Stimulated activated CD4-positive, alpha-beta T cell treated with anti-CD3 and anti-CD28 coated beads, Interleukin-4, amount 100 ng/mL, for 1 hour (primary cell): Measurements from ENCODE around the gene GNAI3.

ENCODE experiments used
- DNase-seq: peaks from one replicate; pipeline ENCODE4 v3.0.0-alpha.2; 2020

The GNAI3 gene

GRCh38 chr1:109527098-109527811 lies 21.2 kb upstream of the GNAI3 start:
- no peak for DNase-seq

DNA sequence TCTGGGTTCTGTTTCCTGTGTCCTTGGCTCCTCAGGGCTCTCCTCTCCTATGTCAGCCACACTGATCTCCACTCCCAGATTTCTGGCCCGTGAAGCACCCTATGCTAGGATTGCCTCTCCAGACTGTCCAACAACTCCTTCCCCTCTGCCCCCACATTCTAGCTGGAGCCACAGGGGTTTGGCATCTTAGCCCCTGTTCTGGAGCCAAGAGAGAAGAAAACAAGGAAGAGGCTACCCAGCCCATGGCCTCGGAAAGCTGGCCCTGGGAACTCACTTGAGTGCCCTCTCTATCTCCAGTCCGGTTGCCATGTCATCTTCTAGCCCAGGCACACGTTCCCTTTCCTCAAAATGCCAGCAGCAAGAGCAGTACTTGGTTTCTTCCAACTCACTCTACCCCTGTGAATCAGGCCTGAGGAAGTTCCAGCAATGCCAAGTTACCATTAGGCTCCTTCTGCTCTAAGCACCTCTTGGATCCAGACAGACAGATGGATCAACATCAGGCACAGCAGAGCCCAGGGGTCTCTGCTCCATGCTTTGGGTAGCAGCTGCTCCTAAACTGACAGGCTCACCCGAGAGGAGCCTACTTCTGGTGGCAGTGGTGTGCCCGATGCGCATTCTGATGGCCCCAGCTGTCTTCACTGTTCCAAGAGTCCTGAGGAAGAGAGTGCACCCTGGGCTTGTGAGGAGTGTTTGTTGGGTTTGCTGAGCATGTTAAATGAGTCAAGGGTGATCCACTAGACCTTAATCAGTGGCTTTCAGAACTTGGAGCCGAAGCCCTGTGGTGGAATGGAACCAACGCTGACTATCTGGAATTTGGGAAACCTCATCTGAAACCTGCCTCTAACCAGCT lies 20.3 kb upstream of the GNAI3 start:
- no peak for DNase-seq

DNA sequence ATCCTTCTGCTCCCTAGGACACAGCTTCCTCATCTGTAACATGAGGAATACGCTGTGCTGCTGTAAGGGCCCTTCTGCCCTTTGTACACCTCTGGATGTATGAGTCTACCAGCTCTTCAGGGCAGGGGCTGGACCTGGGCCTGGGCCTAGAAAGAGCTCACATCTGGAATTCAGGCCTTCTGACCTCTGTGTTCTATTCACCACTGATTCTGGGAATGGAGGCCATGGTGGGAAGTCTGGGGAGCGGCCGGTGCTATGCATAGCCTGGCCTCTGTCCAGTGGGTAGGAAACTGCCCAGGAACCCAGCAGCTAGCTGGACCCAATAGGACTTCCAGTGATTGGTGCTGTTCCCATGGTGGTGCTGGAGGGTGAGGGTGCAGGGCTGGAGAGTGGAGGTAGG lies 19.7 kb upstream of the GNAI3 start:
- DNase-seq = no peak

- no peak for DNase-seq
Observed at GRCh38 chr1:109529881-109530456, 18.4 kb upstream of the GNAI3 start.

DNA sequence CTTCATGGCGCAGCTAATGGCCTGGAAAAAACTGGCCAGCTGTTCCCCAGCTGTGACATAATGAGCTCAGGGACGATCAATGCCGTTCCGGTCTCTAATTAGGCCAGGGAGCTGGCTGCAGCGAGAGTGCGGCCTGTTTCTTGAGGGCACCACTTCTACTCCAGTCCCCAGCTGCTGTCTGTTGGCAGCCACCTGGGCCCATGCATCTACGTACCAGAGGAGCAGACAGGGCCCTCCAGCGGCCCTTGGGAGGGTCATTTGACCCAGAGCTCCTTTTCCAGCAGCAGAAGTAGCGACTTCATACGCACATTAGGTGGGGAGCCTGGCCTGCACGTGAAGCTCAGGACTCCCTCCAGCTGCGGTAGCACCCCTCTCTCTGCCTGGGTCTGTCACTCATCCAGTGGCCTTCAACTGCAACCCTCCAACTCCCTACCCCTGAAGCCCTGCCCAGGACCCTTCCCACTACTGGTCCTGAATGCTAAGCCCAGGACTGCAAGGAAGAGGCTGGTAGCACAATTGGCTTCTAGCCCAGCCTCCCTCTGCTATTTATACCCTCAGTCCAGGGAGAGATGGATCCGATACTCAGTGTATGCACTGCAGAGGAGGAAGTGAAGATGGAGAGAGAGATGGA lies 17.8 kb upstream of the GNAI3 start:
- no peak for DNase-seq

GRCh38 chr1:109531380-109531779 lies 17.0 kb upstream of the GNAI3 start:
- DNase-seq = no peak

GRCh38 chr1:109531826-109532364 lies 16.5 kb upstream of the GNAI3 start:
- no peak for DNase-seq

DNA sequence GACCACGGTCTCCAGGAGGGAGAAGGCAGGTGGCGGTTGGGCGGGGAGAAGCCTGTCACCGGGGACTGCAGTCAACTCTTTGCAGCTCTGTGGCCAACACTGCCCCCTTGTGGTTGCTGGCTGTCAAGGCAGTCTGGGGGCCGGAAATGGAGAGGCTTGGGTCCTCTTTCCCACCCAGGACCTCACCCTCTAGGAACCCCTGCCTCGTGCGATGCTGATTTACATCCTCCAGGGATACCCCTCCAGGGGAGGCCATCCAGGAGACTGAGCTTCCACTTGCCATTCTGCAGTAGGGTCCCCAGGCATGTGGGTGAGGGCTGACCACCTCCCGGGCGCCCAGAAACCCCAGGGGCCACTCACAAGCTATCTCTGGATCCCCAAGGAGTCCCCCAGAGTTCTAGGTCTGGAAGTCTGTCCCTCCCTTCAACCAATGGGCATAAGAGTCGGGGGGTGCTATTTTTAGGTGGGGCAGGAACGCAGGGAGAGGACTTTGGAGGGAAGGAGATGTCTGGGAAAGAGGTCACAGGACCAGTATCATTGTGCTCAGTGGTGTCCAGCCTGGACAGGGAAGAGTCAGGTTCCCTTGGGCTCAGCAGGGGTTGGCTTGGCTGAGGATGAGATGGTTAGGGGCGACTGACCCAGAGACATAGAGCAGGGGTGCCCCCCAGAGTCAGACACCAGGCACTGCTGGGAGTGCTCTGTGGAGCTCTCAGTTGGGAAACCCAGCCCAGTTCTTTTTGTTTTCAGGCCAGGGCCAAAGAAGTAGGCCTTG lies 15.9 kb upstream of the GNAI3 start:
- DNase-seq = peak; percentile 88

DNA sequence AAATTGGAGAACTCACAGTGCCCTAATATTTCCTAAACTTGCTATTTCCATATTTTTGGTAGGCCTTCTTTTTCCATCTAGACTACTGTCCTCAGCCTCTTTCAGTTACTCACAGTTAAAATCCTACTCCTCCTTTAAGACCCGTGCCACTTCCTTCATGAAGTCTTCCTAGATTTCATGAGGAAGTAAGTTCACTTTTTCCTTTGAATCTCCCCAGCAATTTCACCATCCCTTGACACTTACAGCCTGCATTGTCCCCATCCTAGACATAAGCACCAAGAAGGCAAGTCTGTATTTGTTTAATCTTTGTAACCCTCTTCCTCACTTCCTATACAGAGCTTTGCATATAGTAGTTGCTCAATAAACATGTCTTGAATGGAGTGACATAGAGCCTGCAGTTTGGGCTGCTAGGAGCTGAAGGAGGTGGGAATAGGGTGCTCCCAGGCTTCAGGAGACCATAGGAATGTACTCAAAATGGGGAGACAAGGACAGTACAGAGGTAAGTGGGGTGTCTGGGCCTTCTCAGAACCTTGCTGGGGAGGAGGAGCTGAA lies 14.0 kb upstream of the GNAI3 start:
- no peak for DNase-seq

DNA sequence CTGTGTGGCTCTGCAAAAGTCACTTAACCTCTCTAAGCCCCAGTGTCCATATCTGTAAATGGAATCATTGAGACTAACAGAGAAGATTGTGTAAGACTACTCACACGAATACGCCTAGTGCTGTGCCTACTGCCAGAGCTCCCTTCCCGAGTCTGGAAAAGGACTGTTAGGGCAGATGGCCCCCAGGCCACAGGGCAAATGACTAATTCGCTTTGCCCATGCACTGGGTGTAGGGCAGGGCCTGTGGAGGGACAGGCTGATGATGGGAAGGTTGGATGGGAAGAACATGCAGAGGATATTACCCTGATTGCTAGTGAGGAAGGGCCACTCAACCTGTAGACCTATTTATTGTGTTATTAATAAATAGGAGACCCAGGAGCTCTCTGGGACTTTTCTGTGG lies 12.9 kb upstream of the GNAI3 start:
- no peak for DNase-seq

DNA sequence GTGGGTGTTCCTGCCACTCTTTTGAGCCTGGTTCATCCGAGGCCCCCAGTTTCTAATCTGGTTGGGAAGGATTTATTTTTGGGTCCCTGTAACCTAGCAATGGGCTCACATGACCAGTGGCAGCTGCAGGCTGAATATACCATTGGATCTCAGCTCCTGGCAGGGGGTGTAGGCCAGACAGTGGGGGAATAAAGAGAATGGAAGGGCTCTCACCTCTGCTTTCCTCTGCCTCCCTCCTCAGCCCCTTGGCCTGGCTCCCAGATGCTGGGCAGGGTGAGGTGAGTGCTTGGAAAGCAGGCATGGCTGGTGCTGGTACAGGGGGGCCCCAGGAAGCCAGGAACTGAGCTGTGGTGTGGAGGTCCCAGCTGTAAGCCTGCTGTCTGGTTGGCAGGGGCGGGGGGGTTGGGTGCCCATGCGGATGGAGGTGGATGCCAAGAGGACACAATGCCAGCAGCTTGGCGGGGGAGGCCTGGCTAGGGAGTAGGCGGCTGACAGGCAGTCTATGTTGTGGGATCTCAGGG lies 12.4 kb upstream of the GNAI3 start:
- no peak for DNase-seq

GRCh38 chr1:109537450-109538178 lies 10.8 kb upstream of the GNAI3 start:
- no peak for DNase-seq

DNA sequence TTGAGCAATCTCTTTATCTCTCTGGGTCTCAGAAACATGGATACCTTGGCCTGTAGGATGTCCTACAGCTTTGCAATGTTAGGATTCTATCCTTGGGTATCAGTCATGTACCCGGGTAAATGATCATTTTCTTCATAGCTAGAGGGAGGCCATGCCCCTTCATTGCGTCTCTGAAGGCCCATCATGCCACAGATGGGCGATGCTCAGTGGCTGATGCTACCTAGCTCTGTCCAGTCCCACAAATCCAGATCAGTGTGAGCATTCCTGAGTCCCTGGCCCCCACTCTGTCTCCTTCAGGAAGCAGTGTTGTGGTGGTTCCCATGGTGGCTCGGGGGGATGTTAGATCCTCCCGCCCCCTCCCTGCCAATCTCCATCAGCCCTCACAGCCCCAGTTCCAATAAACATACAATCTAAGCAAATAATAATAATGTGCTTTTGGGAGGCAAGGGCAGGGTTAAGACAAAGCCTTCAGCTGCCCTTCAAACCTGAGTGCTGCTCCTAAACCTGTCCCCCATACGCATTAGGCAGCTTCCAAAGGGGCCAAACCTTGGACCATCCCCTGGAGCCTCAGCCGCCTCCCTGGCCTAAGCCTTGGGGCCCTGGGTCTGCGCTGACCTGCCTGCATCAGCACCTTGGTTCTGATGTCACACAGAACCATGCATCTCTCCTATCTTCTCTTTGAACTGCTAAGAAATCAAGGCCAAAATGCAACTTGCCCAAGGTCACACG lies 9.4 kb upstream of the GNAI3 start:
- DNase-seq = no peak

GRCh38 chr1:109539676-109540075 lies 8.7 kb upstream of the GNAI3 start, which contains the start of gene GPR61:
Gene GPR61 (plus strand): TSS chr1:109539872. CDS start chr1:109543023, 3,151 bp downstream.
- DNase-seq = no peak

GRCh38 chr1:109541102-109541501 lies 7.3 kb upstream of the GNAI3 start:
- DNase-seq = no peak

GRCh38 chr1:109542657-109543056 lies 5.8 kb upstream of the GNAI3 start:
- no peak for DNase-seq

DNA sequence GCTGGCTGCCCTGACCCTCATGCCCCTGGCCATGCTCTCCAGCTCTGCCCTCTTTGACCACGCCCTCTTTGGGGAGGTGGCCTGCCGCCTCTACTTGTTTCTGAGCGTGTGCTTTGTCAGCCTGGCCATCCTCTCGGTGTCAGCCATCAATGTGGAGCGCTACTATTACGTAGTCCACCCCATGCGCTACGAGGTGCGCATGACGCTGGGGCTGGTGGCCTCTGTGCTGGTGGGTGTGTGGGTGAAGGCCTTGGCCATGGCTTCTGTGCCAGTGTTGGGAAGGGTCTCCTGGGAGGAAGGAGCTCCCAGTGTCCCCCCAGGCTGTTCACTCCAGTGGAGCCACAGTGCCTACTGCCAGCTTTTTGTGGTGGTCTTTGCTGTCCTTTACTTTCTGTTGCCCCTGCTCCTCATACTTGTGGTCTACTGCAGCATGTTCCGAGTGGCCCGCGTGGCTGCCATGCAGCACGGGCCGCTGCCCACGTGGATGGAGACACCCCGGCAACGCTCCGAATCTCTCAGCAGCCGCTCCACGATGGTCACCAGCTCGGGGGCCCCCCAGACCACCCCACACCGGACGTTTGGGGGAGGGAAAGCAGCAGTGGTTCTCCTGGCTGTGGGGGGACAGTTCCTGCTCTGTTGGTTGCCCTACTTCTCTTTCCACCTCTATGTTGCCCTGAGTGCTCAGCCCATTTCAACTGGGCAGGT lies 5.0 kb upstream of the GNAI3 start:
- no peak for DNase-seq

- DNase-seq = no peak
Observed at GRCh38 chr1:109543988-109544735, 4.3 kb upstream of the GNAI3 start.
